Esophagus squamous epithelium (tissue), 5 donors: Measurements from ENCODE around the gene IL22RA1. TPM values are rescaled to one million over a fixed set of nuclear protein-coding genes. Genes with fewer than 3 reads are reported as not detected.

ENCODE experiments used
- DNase-seq: peaks from one replicate; lab custom pipeline; 2025; lab: John Stamatoyannopoulos, UW
- H3K27ac ChIP-seq, 4 donors: fragments of 200-600 bp; sonication (generic); one replicate each; pipeline ENCODE4 v1.5.1; 2016 to 2019; ENCODE audit warnings: mild to moderate bottlenecking in 1 of 4
- H3K27me3 ChIP-seq, 4 donors: fragments of 200-600 bp; sonication (generic); 1 replicate in 3 of 4; 2 replicates in 1 of 4; pipeline versions ENCODE4 v1.5.1 to v1.6.0; 2017 to 2021; ENCODE audit warnings: antibody characterized with exemption in 1 of 4
- H3K36me3 ChIP-seq, 3 donors: fragments of 200-600 bp; sonication (generic); one replicate each; pipeline ENCODE4 v1.5.1; 2016 to 2019
- H3K4me1 ChIP-seq, 3 donors: fragments of 200-600 bp; sonication (generic); one replicate each; pipeline ENCODE4 v1.5.1; 2017 to 2019
- H3K4me3 ChIP-seq, 4 donors: fragments of 200-600 bp; sonication (generic); 1 replicate in 3 of 4; 2 replicates in 1 of 4; pipeline ENCODE4 v1.5.1; 2016 to 2019; ENCODE audit warnings: mild to moderate bottlenecking in 2 of 4, moderate library complexity in 1 of 4
- H3K9me3 ChIP-seq, 3 donors: fragments of 200-600 bp; sonication (generic); one replicate each; pipeline ENCODE4 v1.5.1; 2016 to 2019
- POLR2A ChIP-seq, 4 donors: fragments of 450-650 bp; IDR thresholded peaks; one replicate each; pipeline ENCODE4 v1.6.1; 2017; ENCODE audit warnings: antibody characterized with exemption in 4 of 4, mild to moderate bottlenecking in 4 of 4, moderate library complexity in 3 of 4
- WGBS, 2 donors: methylation state at CpG; one replicate each; pipeline ENCODE4 v1.1.5; 2018; 5-methylcytosine and 5-hydroxymethylcytosine counted together
- intact Hi-C: fragments of 100-400 bp; cut with DNase I; formaldehyde crosslinking; loops from one replicate; pipeline ENCODE4 v1.15.0; 2022
- total RNA-seq, 4 donors: library from RNA; depleted of rRNA; stranded (reverse); fragments of >200 nt; gene quantifications; one replicate each; pipeline ENCODE4 v1.1.0, GENCODE V29; 2016
- TF ChIP-seq, protein P1 (sequence below), 6 experiments: fragments of 450-650 bp in 4 of 6; fragments of 200-600 bp in 2 of 6; sonication (generic) in 2 of 6; IDR thresholded peaks; one replicate each; pipeline ENCODE4 v1.5.1; 2016 to 2019; ENCODE audit warnings: antibody characterized with exemption in 6 of 6, mild to moderate bottlenecking in 4 of 6, moderate library complexity in 4 of 6
- donor health status: DM: yes; HTN: yes; CAD: no.

The IL22RA1 gene
- total RNA-seq, 4 donors from 2014 or later: 3.6 to 16.0 (median 10.5) TPM

DNA sequence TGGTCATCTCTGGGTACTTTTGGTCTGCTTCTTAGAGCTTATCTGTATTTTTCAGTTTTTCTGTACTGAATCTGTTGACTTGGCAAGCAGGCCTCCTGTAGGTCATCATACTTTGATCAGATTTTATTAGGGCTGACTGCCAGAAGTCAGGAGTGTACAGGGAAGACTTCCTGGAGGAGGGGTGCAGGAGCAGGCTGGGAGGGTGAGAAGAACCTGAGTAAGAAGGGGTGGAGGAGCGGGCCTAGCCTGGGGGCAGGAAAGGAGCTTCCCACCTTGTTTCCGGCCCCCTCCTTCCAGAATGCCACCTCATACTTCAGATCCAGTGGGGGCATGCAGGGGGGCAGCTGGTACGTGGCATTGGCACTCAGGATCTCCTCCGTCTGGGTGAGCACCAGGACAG lies 18.3 kb upstream of the IL22RA1 start:
- DNase-seq: no peak

DNA sequence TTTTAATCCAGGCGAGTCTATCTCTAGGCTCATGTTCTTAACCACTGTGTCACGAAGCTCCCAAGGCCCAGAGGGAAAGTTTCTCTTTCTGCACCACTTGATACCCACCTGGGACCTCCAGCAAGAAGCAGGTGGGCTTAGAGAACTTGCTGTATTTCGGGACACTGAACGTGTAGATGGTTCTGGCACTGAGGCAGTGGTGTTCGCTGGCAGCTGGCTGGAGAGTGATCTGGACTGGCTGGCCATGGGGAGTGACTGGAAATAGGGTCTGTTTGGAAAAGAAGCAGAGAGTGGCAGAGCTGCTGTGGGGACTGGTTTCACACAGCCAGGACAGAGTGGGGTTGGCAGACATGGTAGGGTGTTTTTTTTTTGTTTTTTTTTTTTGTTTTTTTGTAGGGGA lies 16.4 kb upstream of the IL22RA1 start:
- H3K4me3 ChIP-seq: no peak overlapping the region
- H3K27me3 ChIP-seq: peaks cover 0 to 6% (median 0%) of the 10 kb centered on the region in 4 donors
- H3K27ac ChIP-seq: no peak overlapping the region
- WGBS, 2 donors: 86 to 89% methylated on average over 4 to 5 of the region's 5 CpGs
- H3K36me3 ChIP-seq: peaks cover 0 to 55% (median 0%) of the 10 kb centered on the region in 3 donors
- no peaks in the 10 kb centered on the region for H3K9me3 ChIP-seq
- DNase-seq: no peak
- TF ChIP-seq, protein P1, sequence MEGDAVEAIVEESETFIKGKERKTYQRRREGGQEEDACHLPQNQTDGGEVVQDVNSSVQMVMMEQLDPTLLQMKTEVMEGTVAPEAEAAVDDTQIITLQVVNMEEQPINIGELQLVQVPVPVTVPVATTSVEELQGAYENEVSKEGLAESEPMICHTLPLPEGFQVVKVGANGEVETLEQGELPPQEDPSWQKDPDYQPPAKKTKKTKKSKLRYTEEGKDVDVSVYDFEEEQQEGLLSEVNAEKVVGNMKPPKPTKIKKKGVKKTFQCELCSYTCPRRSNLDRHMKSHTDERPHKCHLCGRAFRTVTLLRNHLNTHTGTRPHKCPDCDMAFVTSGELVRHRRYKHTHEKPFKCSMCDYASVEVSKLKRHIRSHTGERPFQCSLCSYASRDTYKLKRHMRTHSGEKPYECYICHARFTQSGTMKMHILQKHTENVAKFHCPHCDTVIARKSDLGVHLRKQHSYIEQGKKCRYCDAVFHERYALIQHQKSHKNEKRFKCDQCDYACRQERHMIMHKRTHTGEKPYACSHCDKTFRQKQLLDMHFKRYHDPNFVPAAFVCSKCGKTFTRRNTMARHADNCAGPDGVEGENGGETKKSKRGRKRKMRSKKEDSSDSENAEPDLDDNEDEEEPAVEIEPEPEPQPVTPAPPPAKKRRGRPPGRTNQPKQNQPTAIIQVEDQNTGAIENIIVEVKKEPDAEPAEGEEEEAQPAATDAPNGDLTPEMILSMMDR (IDR thresholded peaks at IDR 0.05): no peak
- TF ChIP-seq POLR2A (IDR thresholded peaks at IDR 0.05): no peak
- intact Hi-C loops: no loop called here
- H3K4me1 ChIP-seq: no peaks in the 10 kb centered on the region

More for the DNA sequence above, 18.3 kb upstream of the IL22RA1 start:
- H3K27me3 ChIP-seq: peaks cover 0 to 6% (median 0%) of the 10 kb centered on the region in 4 donors
- 73% methylated on average over 4 of the region's 4 CpGs; no CpG with 5 or more reads in 1 of the 2 donors for WGBS, 2 donors
- intact Hi-C loops: loop anchor here (10.0 kb wide), 1 partner anchor 86 kb away; no protein-coding TSS in a partner anchor
- H3K36me3 ChIP-seq: peaks cover 0 to 65% (median 0%) of the 10 kb centered on the region in 3 donors
- no peaks in the 10 kb centered on the region for H3K4me1 ChIP-seq
- no peak overlapping the region for H3K27ac ChIP-seq
- H3K9me3 ChIP-seq: no peaks in the 10 kb centered on the region
- TF ChIP-seq, protein P1 (IDR thresholded peaks at IDR 0.05): no peak
- H3K4me3 ChIP-seq: no peak overlapping the region

DNA sequence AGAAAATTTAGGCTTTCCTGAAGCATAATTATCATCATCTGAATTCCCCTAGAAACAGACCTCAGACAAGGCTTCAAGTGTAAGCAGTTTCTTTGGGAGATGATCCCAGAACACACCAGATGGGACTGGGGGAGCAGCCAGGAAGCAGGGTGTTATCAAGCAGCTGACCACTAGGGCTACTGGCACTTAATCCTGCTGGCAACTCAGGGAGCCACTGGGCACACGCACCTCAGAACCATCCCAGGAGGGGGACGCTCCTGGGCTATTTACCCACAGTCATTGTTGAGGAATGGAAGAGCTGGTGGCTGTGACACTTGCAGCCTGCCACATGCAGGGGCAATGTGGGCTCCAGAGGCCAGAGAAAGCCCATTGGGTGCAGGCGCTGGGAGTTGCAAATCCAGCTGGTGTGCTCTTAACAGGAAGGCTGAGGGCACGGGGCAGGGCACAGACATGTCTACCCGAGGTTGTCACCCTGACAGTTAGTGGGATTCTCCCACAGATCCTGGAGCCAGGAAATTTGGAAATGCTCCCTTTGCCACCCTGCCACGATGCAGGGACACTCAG lies 15.1 kb upstream of the IL22RA1 start:
- intact Hi-C loops: no loop called here
- no peaks in the 10 kb centered on the region for H3K4me1 ChIP-seq
- peaks cover 0 to 11% (median 0%) of the 10 kb centered on the region in 4 donors for H3K27me3 ChIP-seq
- 87% methylated on average over 6 of the region's 6 CpGs; no CpG with 5 or more reads in 1 of the 2 donors for WGBS, 2 donors
- H3K36me3 ChIP-seq: peaks cover 0 to 55% (median 0%) of the 10 kb centered on the region in 3 donors
- DNase-seq: no peak
- no peak overlapping the region for H3K27ac ChIP-seq
- no peak overlapping the region for H3K4me3 ChIP-seq
- TF ChIP-seq POLR2A (IDR thresholded peaks at IDR 0.05): no peak
- TF ChIP-seq, protein P1 (IDR thresholded peaks at IDR 0.05): no peak
- no peaks in the 10 kb centered on the region for H3K9me3 ChIP-seq

- Histone ChIP-seq H3K27me3 (peaks cover 0 to 23% (median 0%) of the 10 kb centered on the region in 4 donors), H3K36me3 (peaks cover 0 to 55% (median 0%) of the 10 kb centered on the region in 3 donors), H3K9me3 (no peaks in the 10 kb centered on the region), H3K4me3 (no peak overlapping the region), H3K4me1 (no peaks in the 10 kb centered on the region), H3K27ac (no peak overlapping the region)
- DNase-seq: no peak
- 80 to 90% methylated on average over 4 to 10 of the region's 18 CpGs for WGBS, 2 donors
- intact Hi-C loops: no loop called here
- TF ChIP-seq POLR2A (IDR thresholded peaks at IDR 0.05): no peak
- TF ChIP-seq, protein P1 (IDR thresholded peaks at IDR 0.05): no peak
Observed at GRCh38 chr1:24156542-24157260, 13.8 kb upstream of the IL22RA1 start.
